Measurements from ENCODE around the gene LACC1.

LACC1 gene

GRCh38 chr13:43879755-43880181, at the start of gene LACC1:
LACC1 (plus strand) TSS chr13:43879904; CDS start chr13:43880986, 1,082 bp downstream.
- DNase-seq: no peak

- DNase-seq: no peak
Observed at GRCh38 chr13:43830497-43830881, 49.2 kb upstream of the LACC1 start.

DNA sequence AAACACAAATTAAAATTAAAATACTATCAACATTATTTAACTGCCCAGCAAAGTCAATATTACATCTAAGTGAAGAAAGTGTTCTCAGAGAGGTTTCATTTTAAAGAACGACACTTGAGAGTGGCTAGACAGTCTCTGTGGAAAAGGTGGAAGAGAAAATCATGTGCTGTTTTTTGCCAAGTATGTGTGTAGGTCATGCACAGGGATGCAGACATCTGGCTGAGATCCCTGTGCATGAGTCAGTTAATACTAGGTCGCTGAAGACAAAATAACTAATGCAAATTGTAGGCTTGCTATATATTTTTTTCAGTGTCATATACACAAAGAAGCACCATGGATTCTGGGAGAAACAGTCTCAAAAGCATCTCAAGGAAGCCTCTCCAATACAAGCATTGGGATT, 48.6 kb upstream of the LACC1 start:
- no peak for DNase-seq

DNA sequence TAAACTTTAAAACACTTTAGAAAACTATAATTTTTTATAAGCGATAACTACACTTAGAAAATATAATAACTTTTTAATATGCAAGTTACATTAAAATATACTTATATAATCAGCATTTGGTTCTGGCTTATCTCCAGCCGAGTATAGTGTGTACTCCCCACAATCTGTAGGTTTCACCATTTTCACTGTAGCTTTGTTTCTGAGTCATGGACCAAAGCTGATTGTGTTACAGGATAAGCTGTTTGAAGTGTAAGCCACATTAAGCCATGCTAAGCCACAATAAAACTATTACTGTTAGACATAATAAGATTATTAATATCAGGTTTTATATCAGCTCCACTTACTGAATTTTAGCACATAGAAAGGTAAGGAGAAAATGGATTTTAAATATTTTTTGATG, 44.0 kb upstream of the LACC1 start:
- no peak for DNase-seq

DNA sequence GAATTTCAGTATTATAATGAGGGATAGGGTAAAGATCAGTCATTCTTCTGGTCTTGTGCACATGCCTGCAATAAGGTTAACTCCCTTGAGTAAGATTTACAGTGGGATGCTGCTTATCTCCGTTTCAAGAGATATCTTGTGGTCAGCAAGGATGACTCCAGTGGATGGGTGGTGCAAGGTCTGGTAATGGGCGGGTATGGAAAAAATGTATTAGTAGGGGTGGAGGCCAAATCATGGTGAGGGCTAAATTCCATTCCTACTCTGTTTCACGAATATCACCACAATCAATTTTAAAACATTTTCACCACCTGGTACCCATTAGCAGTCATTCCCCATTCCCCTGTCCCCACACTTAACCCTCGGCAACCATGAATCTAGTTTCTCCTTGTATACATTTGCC, 40.8 kb upstream of the LACC1 start:
- DNase-seq: no peak

DNA sequence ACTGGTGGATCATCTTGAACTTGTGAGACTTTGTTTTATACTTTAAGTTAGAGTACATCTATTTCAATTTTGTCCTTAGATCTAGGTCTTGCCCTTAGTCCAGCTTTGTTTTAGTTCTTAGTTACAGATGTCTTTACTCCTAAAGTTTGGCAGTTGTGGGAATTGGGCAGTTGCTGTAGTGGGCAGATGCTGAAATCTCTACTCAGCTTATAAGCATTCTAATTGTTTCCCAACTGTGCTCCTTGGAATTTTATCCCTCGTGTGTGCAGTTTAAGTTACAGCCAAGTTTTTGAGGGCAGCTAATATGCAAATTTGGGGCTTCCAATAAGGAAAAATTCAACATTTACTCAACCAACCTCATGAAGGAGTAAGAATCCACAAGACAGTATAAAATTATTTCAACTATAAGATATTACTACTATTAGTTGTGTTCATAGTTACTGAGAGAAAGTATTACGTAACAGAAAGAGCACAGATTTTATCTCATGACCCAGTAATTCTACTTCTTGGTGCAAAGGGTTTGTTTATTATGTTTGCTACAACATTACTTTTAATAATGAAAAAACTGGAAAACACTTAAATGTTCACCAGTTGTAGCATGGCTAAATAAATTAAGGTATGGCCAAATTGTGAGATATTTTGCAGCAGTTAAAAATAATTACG, 33.1 kb upstream of the LACC1 start:
- DNase-seq: no peak

DNA sequence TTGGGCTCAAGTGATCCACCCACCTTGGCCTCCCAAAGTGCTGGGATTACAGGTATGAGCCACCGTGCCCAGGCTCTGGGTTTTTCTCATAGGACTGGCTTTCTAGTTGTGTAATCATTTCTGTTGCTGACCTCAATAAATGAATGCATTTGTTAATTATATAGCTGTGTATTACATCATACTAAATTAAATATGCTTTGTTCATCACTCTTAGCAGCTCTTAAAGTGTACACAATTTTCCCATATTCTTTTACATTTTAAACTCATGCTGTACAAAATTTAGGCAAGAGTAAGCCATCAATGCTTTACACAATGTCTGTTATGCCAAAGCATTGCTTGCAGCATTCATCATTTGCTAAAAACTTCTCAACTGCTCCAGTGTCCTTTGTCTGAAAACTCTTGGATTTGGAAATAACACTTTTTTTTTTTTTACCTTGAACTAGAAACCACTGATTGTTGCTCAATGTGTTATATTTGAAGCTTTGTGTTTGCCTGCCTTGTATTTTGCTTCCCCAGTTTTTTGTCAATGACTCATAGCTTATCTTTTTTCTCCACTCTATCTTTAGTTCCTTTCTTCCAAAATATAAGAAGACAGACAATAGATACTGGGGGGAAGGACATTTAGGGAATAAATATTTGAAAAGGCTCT, 31.6 kb upstream of the LACC1 start:
- no peak for DNase-seq

- no peak for DNase-seq
Observed at GRCh38 chr13:43850873-43851272, 28.8 kb upstream of the LACC1 start.

DNA sequence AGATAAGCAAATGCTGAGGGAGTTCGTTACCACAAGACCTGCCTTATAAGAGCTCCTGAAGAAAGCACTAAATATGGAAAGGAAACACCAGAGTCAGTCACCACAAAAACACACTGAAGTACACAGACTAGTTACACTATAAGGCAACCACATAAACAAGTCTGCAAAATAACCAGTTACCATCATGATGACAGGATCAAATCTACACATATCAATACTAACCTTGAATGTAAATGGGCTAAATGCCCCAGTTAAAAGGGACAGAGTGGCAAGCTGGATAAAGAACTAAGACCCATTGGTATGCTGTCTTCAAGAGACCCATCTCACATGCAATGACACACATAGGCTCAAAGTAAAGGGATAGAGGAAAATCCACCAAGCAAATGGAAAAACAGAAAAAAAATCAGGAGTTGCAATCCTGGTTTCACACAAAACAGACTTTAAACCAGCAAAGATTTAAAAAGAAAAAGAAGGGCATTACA, 26.7 kb upstream of the LACC1 start:
- no peak for DNase-seq

GRCh38 chr13:43861863-43862262, 17.8 kb upstream of the LACC1 start:
- DNase-seq: no peak

DNA sequence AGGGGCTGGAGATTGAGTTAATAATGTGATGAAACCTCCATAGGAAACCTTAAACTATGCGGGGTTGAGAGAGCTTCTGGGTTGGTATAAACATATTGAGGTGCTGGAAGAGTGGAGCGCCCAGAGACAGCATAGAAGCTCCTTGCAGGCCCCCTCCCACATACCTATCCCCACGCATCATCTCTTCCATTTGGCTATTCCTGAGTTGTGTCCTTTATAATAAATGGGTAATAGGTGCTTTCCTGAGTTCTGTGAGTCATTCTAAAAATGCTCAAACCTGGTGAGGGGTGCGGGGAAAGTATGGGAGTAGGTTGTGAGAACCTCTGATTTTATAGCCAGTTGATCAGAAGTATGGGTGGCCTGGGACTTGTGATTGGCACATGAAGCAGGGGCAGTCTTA, 14.8 kb upstream of the LACC1 start:
- DNase-seq: no peak

- no peak for DNase-seq
Observed at GRCh38 chr13:43865892-43866291, 13.8 kb upstream of the LACC1 start.

- DNase-seq: no peak
Observed at GRCh38 chr13:43872181-43872580, 7.5 kb upstream of the LACC1 start.

- DNase-seq: no peak
Observed at GRCh38 chr13:43874504-43875092, 5.1 kb upstream of the LACC1 start.

- no peak for DNase-seq
Observed at GRCh38 chr13:43876366-43876765, 3.3 kb upstream of the LACC1 start.

- no peak for DNase-seq
Observed at GRCh38 chr13:43877326-43877725, 2.4 kb upstream of the LACC1 start.

- no peak for DNase-seq
Observed at GRCh38 chr13:43877766-43878165, 1.9 kb upstream of the LACC1 start.

DNA sequence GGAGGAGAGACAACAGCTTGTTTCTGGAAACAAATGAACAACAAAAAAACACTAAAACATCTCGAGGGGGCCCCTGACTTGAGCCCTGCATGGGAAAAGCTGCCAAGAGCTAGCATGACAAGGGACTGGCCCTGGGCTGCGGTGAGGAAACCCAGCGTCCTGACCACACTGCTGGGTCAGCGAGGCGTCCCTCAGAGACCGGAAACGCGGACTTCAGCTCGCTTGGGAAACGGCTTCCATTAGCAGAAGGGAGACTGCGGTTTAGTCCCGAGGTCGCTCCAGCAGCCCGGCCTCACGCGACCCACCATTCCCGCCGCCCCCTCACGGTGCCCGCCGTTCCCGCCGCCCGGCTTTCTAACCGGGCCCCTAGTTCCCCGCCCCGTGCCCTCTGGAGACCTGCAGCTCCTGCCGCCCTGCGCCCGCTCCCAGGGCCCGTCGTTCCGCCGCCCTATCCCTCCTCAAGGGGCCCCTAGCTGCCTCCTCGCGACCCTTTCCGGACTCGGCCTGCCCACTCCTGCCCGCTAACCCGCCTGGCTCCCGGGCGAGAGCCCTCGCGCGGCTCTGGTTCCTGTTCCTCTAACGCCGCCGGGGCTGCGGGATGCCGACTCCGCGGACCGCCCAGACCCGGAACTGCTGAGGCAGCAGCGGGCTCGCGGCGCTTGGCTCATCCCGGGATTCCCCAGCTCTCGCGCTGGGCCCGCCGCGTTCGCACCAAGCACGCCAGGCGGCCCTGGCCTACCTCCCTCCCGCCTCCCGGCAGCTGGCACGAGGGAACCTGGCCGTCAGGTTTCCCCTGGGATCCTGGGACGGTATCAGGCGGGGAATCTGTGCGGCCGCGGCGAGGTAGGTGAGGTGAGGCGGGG, 581 bp upstream of the LACC1 start, which contains the start of gene CCDC122:
Gene CCDC122, minus strand, starts transcription at position 849 of the 863 bp plus-strand sequence. CDS start 10,364 bp downstream, outside the sequence.
- DNase-seq: peak; percentile 80

DNA sequence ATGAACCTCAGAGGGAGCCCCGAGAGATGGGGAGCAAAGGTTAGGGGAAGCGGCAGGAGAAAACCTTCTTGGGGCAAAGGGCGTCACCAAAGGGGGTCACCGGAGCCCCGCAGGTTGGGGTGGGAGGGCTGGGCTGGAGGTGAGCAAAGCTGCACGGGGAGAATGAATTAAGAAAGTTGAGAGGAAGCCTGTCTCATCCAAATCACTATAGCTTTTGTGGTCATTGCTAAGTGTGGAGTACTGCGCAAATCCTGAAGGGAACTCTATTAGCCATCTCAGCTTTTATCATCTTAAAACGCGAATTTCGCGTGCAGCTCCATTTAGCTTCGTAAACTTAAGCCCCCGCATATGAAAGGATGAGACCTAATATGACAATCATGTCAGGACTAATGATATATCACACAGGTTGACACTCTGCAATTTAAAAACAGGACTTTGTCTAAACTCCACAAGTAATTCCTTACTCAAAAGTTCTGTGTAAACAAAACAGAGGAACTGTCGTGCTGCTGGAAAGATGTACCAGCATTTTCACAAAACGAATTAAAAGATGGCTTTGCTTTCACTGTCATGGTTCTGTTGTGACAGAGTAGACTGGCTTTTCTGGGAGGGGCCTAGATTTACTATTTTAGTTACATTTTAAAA, 631 bp downstream of the LACC1 start:
- DNase-seq: no peak

GRCh38 chr13:43880926-43881325, 1.2 kb downstream of the LACC1 start:
- DNase-seq: no peak

DNA sequence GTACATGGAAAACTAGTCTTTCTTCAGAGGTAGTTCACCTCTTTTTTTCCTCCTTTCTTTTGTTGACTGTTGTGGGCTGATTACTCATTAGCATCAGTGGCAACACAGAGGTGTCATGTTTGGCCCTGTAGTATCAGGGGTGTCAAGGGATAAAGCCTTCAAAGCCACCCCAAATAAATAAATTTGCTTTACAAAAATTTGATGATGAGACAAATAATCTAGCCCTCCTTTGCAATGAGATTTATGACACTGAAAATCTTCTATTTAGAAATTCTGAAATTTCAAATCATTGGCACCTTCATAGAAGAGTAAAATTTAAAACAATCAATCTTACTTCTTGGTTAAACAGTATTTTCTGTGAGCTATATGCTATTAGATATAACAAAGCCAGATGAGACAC, 1.9 kb downstream of the LACC1 start:
- no peak for DNase-seq

GRCh38 chr13:43883631-43884030, 3.9 kb downstream of the LACC1 start:
- no peak for DNase-seq

- DNase-seq: no peak
Observed at GRCh38 chr13:43884222-43884621, 4.5 kb downstream of the LACC1 start.
